ENCODE measurements around the gene ATXN8OS. TPM values are rescaled to one million over a fixed set of nuclear protein-coding genes. Genes with fewer than 3 reads are reported as not detected.

Gene ATXN8OS
- total and polyA plus RNA-seq, 3 experiments from 2014 or later, result not detected

DNA sequence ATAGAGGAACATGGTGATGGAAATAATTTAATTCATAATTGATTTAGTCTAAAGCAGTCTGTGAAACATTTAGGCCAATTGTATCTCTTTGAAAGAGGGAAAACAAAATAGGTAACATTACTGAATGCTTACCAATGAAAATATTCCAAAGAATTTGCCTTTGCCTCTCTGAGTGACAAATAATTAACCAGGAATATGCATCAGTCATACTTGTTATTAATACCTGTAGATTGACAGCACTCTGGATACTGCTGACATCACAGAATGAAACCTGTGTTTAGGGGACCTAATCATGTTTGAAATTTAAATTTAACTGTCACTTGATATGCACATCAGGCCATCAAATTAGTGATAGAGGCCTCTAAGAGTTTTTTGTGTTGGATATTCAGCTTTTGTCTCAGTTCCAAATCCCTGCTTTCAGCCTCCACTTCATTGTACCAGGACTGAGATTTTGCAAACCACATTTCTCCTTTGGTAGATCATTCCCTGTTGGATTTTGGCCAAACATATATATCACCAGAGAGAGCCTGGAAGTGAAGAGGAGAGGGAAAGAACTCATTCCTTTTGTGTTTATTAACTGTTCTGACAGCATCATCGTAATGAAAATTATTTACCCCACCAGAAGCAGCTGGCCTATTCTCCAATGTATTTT lies 65.4 kb downstream of the ATXN8OS start:
- CTCF ChIA-PET, result no interaction called here
- Mint-ChIP-seq H3K4me1 (no peaks in the 10 kb centered on the region), H3K27me3 (no peaks in the 10 kb centered on the region), H3K9me3 (peaks cover 6 to 27% (median 15%) of the 10 kb centered on the region in 5 donors), H3K4me3 (no peak overlapping the region), H3K27ac (no peak overlapping the region), H3K36me3 (no peaks in the 10 kb centered on the region)
- POLR2A ChIA-PET, result no interaction called here
- Histone ChIP-seq H3K9me3 (ENCODE audit: low read length) (no peaks in the 10 kb centered on the region), H3K27ac (ENCODE audit: low read depth, low read length) (no peak overlapping the region), H3K36me3 (ENCODE audit: insufficient read depth, low read length) (no peaks in the 10 kb centered on the region), H3K27me3 (ENCODE audit: insufficient read depth, low read length, poor library complexity, severe bottlenecking) (no peaks in the 10 kb centered on the region), H3K4me3 (ENCODE audit: low read length) (no peak overlapping the region), H3K4me1 (ENCODE audit: insufficient read depth, low read length) (no peaks in the 10 kb centered on the region)
- DNase-seq, result no peak

DNA sequence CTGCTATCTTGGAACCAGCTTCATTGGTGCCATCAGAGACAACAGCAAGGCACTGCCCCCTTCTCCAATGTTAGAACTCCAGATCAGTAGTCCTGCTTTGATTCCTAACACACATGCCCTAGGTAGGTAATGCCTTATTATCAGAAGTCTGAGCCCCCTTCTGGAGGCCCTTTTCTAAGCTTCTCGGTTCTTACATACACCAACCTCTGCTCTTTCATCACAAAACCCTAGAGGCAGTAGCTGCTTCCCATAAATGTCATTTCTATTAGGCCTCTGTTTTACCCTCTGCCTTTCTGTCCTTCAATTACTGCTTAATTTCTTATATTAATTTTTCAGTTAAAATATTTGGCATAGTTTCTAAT lies 66.0 kb downstream of the ATXN8OS start:
- no peaks in the 10 kb centered on the region for H3K27me3 ChIP-seq (ENCODE audit: insufficient read depth, low read length, poor library complexity, severe bottlenecking)

DNA sequence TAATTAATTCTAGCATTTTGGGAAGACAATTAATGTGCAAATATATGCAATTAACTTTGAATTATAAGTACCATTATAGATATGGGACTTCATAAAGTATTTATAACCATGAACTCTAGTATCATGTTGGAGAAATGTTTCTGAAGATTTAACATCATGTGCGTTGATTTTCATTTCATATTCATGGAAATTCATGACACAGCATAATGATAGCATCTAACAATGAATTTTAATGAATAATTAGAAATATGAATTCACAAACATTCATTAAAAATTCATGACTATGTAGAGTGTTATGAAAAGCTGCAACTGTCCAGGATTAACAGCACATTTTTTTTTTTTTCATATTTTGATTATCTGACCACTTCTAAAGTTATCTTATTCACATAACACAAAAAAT lies 70.7 kb downstream of the ATXN8OS start:
- Mint-ChIP-seq H3K9me3 (peaks cover 2 to 24% (median 7%) of the 10 kb centered on the region in 5 donors), H3K4me3 (no peak overlapping the region), H3K27ac (no peak overlapping the region), H3K4me1 (no peaks in the 10 kb centered on the region), H3K27me3 (no peaks in the 10 kb centered on the region), H3K36me3 (no peaks in the 10 kb centered on the region)
- DNase-seq, result no peak
- ChIA-PET CTCF (no interaction called here), POLR2A (no interaction called here)
- H3K4me1 ChIP-seq (ENCODE audit: insufficient read depth, low read length), result no peaks in the 10 kb centered on the region
- H3K27ac ChIP-seq (ENCODE audit: low read depth, low read length), result no peak overlapping the region
- no peaks in the 10 kb centered on the region for H3K9me3 ChIP-seq (ENCODE audit: low read length)
- no peak overlapping the region for H3K4me3 ChIP-seq (ENCODE audit: low read length)
- H3K27me3 ChIP-seq (ENCODE audit: insufficient read depth, low read length, poor library complexity, severe bottlenecking), result no peaks in the 10 kb centered on the region
- no peaks in the 10 kb centered on the region for H3K36me3 ChIP-seq (ENCODE audit: insufficient read depth, low read length)

More for the DNA sequence above, 66.0 kb downstream of the ATXN8OS start:
- DNase-seq, result no peak
- Histone ChIP-seq H3K4me1 (ENCODE audit: insufficient read depth, low read length) (no peaks in the 10 kb centered on the region), H3K27ac (ENCODE audit: low read depth, low read length) (no peak overlapping the region), H3K4me3 (ENCODE audit: low read length) (no peak overlapping the region), H3K36me3 (ENCODE audit: insufficient read depth, low read length) (no peaks in the 10 kb centered on the region), H3K9me3 (ENCODE audit: low read length) (no peaks in the 10 kb centered on the region)
- no peaks in the 10 kb centered on the region for H3K36me3 Mint-ChIP-seq
- no peaks in the 10 kb centered on the region for H3K4me1 Mint-ChIP-seq
- POLR2A ChIA-PET, result no interaction called here
- no peaks in the 10 kb centered on the region for H3K27me3 Mint-ChIP-seq
- CTCF ChIA-PET, result no interaction called here
- peaks cover 2 to 27% (median 11%) of the 10 kb centered on the region in 5 donors for H3K9me3 Mint-ChIP-seq
- no peak overlapping the region for H3K27ac Mint-ChIP-seq
- no peak overlapping the region for H3K4me3 Mint-ChIP-seq

Other genes with a start within 250 kb of the ATXN8OS start
- not detected for gene KLHL1, start 626 bp downstream of the ATXN8OS start, total RNA-seq
- gene KLHL1, start 626 bp downstream of the ATXN8OS start, polyA plus RNA-seq, result not detected